ENCODE data around the gene ABI3. TPM values are rescaled to one million over a fixed set of nuclear protein-coding genes. Genes with fewer than 3 reads are reported as not detected.
A peak's percentile ranks its signal among the peaks of the same experiment; 100 is the strongest.

ABI3 gene
- total RNA-seq, 1 experiment from 2014 or later = not detected

DNA sequence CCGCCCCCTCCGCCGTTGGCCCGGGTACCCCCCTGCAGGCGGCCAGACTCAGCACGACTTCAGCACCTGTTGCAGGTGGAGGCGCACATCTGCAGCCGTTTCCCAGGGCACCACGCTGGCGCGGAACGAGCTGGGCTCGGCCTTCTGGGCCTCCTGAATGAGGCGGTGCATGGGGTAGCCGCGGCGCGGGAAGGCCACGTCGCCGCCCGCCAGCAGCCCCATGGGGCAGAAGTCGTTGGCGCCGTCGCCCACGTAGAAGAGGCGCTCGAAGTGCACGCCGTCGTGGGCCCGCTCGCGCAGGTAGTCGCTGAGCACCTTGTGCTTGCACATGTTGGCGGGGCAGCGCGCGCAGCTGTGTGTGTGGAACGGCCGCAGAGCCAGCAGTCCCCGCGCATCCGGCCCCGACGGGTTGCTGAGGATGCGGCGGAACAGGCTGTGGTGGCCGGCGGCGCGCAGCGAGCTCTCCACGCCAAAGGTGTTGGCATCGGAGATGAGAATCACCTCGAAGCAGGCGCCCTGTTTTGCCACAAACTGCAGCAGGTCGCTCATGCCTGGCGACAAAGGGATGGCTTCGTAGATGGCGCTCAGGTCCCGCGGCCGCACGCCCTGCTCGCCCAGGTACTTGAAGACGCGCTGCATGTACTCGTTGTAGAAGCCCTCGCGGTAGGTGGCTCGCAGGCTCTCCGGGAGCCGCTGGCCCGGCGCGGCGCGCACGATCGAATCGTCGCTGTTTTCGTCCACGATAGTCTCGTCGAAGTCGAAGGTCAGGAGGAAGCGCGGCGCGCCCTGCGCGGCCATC, 13.9 kb downstream of the ABI3 start:
- no peak for DNase-seq (ENCODE audit: extremely low read depth, low read depth)

DNA sequence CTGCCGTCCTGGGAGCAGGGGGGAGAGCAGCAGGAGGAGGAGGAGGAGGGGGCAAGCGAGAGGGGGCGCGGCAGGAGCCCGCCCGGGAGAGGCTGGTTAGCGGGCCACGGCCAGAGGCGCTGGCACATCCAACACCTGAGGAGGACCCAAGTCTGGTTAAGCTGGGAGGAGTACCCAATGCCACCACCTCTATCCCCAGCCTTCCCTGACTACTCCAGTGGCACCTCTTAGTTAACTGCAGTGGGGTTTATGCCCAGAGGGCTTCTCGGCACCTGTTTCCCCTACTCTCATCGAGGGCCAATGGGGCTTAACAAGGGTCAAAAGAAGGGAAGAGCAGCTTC, 14.5 kb downstream of the ABI3 start:
- no peak for DNase-seq (ENCODE audit: extremely low read depth, low read depth)

DNA sequence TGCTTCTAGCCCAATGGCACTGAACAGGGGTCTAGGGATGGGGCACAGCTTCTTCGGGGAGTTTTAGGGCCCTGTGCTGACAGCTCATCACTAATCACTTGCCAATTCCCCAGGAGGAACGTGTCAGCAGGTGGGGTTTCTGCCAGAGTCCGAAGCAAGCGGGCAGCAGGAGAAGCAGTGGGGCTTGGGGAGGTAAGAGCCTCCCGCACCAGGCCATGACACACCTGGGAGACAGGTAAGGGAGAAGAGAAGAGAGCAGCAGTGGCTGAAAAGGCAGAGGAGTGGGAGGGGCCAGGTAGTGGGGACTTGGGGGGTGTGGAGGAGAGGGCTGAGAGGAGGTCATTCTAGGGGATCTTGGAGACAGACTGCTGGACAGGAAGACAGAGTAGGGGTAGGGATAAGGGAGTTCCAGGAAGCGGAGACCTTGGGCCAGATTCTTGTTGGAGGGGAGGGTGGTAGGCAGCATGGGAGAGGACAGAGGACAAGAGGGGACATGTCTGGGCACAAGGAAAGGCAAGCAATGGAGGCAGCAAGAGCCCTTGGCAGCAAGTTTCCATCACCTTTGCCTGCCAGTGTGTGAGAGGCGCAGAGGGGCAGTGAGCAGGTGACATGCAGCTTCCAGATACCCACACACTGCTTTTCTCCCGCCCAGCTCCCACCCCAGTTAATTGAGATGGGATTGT, 15.2 kb downstream of the ABI3 start:
- no peak for DNase-seq (ENCODE audit: extremely low read depth, low read depth)

DNA sequence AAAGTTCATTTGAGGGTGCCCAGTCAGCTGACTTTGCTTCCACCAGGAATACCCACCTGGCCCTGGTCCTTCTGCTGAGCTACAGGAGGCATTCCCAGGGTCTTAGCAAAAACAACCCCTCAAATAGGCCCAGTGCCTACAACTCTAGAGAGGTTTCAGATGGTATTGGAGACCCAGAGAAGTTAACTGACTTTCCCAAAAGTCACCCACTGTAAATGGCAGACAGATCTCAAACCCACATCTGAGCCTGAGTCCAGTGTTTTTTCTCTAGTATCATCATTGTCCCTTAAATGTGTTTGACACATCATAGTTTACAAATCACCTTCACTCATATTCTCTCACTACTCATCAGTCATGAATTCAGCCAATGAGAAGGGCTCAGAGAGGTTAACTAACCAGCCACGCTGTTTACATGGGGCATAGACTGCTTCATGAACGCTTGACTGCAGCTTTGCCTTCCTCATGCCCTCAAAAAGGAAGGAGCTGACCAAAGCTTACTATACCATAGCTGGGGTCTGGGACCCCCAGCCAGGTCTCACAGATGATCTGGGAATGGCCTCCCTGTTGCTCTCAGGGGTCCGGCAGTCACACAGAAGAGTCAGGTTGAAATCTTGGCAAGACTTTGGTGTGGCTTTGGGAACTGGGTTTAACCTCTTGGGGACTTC, 16.4 kb downstream of the ABI3 start:
- DNase-seq (ENCODE audit: extremely low read depth, low read depth) = no peak

DNA sequence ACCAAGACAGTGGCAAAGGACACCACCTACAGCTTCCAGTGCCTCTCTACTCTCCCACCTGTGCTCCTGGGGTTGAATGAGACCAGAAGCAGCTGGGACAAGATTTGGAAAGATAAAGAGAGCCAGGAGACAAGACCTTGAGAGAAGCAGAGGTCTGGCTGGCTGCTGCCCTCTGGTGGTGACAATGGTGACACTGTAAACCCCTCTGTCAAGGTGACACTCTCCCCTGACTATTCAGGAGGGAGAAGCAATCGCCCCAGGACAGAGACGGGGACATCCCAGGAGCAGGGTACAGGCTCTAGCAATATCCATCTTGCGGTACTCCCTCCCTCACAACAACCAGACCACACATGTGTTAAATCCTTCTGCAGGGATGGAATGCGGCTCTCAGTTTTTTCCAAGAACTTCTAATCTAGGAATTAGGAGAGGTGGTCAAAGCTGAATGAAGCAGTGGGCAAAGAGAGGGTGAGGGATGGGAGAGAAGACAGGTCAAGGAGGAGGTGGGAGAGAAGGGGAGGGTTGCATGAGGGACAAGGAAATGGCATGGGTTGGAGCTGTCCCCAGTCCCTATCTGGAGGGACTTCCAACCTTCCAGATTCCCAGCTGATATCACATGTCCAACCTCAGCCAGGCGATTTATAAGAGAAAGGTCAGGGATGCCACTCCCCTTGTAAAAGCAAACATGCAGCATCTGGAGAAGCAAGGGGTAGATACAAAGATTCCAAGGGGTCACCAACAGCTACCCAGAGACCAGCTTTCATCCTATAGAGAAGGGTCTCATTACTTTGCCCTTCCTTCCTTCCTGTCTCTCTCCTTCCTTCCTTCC, 17.1 kb downstream of the ABI3 start:
- peak; percentile 54 for DNase-seq (ENCODE audit: extremely low read depth, low read depth)

DNA sequence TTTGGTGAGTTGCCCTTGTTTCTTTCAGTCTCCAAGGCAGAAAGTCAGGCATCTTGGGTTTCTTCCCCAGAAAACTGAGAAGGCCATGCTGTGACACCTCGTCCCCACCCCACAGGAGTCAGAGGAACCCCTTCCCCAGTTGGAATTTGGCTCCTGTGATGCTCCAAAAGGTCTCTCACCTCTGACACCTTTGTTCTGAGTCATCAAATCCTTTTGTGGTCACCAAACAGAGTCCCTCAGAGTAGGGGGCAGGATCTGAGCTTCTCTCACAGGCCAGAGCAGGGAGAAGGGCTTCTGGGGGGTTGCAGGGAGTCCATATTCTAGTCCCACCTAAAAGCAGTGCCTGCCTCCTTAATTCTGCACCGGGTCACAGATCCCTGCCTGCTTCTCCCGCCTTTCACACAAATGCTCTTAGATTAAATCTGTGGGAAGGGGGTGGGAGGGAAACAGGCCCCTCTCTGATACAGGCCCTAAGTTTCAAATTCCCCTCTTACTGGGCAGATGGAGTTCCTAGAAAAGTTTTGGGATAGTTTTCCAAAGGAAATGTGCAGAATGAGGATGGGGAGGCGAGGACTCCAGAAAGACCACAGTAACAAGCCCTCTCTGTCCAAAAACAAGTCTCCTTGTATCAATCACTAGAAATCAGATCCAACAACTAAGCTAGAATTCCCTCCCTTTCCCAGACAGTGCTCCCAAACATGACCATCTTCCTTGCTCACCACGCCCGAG, 18.7 kb downstream of the ABI3 start:
- DNase-seq (ENCODE audit: extremely low read depth, low read depth) = no peak

DNA sequence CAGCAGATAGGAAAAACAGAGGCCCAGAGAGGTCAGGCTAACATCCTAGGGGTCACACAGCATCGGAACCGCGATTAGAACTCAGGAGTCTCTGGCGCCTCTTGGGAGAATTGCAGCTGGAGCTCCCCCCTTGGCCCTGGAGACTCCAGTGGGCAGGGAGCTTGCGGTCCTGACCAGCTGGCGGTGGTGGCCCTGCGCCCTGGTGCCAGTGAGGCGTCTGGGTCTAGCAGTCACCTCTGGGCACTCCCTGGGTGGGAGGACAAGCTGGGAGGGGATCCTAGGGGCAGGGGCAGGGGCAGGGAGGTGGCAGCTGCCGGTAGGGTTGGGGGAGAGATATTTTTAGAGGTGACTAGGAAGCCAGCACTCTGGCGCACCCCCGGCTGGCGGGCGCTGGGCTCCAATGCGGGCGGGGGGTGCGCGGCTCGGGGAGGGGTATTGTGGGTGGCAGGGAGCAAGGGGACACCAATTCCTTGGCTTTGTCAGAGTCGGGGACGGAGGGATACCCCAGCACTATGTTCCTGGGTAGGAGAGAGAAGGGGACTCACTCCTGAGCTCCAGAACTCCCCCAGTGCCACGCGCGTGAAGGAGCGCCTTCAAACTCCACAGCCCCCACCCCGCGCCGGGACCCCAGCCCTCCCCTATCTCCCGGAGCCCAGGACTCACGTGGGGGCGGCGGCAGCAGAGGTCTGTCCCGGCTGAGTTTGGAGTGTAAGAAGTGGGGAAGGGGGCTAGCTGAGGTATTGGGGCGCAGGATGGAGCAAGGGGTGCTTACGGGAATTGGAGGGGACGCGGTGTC, 19.5 kb downstream of the ABI3 start:
- no peak for DNase-seq (ENCODE audit: extremely low read depth, low read depth)

DNA sequence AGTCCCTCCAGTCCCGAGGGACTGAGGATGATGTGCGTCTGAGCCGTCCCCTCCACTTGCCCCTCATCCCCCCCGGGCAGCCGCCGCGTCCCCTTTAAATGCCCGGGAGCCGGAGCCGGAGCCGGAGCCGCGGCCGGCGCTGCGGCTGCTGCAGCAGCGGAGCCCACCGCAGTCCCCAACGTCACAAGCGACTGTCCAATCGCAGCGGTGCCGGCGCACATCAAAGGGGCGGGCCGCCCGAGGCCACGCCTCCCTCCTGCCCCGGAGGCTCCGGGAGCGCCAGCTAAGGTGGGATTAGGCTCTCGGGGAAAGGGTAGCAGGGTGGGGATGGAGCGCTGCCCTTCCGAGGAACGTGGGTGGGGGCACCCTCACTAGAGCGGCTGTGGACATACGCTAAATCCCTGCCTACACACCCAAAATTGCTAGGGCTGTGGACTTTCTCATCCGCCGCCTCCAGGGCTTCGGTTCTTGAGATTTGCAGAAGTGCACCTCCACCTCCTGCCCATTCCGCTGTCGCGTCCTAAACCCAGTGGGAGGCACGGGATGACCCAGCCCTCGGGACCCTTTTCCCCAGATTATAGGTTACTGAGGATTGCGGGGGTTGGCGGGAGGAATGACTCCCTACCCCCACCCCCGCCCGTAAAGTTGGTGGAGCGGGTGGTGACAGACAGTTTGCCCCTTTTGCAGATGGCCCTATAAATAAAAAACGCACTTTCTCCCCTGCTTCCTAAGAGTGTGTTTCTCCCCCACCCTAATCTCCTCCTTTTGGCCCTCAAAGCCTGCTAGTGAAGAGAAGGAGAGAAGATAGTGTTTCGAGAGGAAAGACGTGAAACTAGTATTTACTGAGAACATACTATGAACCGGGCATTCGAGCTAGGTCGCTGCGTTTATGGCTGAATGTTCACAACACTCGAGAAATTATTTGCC, 20.4 kb downstream of the ABI3 start, which contains the start of gene PHOSPHO1:
TSS of gene PHOSPHO1 (minus strand) at position 152 of the 927 bp plus-strand sequence. CDS start 4,096 bp downstream, outside the sequence.
- peak; percentile 48 for DNase-seq (ENCODE audit: extremely low read depth, low read depth)

DNA sequence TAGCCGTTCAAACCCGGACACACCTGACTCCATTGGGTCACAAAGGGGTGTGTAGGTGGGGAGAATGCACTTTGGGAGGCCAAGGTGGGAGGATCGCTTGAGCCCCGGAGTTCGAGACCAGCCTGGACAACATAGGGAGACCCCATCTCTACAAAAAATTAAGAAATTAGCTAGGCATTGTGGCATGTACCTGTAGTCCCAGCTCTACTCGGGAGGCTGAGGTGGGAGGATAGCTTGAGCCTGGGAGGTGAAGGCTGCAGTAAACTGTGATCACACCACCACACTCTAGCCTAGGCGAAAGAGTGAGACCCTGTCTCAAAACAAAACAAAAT, 21.0 kb downstream of the ABI3 start:
- no peak for DNase-seq (ENCODE audit: extremely low read depth, low read depth)

DNA sequence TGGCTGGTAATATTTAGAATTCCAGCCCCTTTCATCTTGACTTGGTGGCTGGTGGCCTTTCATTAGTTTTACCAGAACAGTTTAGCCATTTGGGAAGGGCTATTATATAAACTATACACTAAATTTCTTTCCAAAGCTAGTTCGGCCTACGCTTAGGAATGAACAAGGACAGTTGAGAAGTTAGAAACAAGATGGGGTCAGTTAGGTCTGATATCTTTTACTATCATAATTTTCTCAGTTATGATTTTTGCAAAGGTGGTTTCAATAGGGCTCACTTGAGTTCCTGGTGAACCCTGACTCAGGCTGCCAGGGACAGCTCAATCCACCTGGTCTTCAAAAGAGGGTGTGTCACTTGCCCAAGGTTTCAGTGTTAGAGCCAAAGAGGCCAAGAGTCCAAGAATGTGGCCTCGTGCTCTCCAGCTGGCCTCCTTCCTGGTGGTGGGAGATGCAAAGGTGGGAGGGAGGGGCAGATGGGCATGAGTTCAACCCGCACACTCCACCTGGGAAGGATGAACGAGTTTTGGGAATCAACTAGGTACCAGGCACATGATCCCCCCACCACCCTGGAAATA, 24.1 kb downstream of the ABI3 start:
- DNase-seq (ENCODE audit: extremely low read depth, low read depth) = no peak

DNA sequence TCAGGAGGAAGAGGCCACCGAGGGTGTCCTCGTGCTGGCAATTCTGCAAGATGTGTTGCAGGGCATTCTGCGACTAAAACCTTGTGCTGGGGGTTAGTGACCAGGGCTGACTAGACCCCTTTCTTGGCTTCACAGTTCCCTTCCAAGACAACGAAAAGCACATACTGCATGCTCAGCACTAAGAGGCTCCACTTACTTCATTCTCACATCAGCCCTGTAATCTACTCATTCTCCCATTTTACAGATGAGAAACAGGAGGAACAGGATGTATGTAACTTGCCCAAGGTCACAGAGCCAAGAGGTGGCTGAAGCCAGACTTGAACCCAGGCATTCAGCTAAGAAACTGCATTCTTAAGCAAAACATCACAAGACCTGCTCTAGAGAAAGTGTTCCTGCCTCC, 25.4 kb downstream of the ABI3 start:
- DNase-seq (ENCODE audit: extremely low read depth, low read depth) = no peak

DNA sequence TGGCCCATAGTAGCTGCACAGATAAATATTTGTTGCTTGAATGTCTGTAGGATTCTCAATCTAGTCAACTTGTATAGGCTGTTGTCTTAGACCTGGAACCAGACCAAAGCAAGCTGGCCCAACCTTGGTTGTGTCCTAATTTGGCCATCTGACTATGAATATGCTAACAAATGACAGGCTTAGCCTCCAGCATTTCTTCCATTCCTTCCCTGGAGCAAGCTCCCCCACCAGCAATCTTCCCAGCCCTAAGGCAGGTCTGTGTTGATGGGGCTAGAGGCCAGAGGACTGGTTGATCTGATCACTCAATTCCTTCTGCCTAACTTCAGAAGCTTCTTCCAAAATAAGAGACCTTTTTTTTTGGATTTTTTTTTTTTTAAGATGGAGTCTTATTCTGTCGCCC, 29.5 kb downstream of the ABI3 start:
- DNase-seq (ENCODE audit: extremely low read depth, low read depth) = no peak

DNA sequence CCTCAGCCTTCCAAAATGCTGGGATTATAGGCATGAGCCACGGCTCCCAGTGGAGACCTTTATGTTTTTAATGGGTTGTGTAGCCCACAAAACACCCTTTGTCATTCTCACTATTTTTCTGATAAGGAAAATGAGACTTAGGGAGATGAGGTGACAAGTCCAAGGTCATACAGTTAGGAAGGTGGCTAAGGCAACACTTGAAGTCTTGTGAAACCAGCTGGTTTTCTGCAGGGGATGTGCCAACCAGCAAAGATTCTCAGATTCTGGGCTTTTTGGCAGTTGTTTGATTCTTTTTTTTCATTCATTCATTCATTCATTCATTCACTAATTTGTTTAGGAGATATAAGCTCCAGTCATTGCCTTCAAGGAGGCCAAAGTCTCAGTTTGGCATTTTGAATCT, 30.1 kb downstream of the ABI3 start:
- no peak for DNase-seq (ENCODE audit: extremely low read depth, low read depth)

DNA sequence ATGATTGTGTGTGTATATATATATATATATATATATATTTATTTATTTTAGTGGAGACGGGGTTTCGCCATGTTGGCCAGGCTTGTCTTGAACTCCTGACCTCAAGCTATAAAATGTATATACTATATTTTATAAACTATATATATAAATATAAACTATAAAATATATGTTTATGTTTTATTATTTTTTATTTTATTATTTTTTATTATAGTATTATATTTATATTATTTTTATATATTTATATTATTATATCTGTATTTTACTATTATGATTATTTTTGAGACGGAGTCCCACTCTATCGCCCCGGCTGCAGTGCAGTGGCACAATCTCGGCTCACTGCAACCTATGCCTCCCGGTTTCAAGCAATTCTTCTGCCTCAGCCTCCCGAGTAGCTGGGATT, 30.5 kb downstream of the ABI3 start:
- DNase-seq (ENCODE audit: extremely low read depth, low read depth) = no peak

DNA sequence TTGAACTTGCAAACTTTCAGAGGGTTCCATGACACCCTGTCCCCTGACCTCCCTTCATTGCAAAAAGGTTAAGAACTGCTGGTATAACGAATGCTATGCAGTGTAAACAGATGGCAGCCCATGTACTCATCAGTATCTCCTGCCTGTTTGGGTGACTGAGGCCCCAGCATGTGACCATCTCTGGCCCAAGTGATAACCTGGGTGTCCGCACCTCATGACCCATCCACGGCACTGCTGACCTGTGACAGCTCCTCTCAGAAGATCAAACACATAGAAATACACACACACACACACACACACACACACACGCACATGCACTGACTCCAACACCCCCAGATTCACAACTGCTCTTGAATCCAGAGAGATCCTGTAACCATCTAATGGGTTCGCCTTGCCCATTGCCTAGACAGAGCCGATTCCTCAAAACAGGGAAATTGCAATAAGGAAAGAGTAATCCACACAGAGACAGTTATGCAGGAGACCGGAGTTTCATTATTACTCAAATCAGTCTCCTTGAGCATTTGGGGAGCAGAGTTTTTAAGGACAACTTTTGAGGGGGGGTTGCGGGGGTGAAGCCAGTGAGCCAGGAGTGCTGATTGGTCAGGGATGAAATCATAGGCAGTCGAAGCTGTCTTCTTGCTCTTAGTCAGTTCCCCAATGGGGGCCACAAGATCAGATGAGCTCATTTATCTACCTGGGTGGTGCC, 31.3 kb downstream of the ABI3 start:
- DNase-seq (ENCODE audit: extremely low read depth, low read depth) = no peak

DNA sequence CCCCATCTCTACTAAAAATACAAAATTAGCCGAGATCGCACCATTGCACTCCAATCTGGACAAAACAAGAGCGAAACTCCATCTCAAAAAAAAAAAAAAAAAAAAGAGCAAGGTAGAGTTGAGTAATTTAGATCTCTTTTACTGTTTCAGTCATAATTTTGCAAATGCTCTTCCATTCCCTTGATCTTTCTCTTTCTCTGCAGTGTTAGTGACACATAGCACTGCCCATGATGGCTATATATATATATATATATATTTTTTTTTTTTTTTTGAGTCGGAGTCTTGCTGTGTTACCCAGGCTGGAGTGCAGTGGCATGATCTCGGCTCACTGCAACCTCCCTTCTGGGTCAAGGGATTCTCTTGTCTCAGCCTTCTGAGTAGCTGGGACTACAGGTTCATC, 32.3 kb downstream of the ABI3 start:
- DNase-seq (ENCODE audit: extremely low read depth, low read depth) = no peak

DNA sequence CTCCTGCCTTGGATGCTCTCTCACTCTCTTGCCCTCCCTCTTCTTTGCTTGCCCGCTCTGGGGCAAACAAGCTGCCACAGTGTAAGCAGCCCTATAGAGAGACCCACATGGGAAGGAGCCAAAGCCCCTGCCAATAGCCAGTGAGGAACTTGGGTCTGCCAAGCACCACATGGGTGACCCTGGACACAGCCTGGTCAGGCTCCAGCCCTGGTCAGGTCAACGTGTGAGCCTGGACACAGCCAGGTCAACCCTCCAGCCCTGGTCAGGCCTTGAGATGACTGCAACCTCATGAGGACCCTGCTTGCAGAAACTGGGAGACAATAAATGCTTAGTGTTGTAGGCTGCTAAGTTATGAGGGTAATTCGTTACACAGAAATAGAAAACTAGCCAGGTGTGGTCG, 34.3 kb downstream of the ABI3 start:
- no peak for DNase-seq (ENCODE audit: extremely low read depth, low read depth)

DNA sequence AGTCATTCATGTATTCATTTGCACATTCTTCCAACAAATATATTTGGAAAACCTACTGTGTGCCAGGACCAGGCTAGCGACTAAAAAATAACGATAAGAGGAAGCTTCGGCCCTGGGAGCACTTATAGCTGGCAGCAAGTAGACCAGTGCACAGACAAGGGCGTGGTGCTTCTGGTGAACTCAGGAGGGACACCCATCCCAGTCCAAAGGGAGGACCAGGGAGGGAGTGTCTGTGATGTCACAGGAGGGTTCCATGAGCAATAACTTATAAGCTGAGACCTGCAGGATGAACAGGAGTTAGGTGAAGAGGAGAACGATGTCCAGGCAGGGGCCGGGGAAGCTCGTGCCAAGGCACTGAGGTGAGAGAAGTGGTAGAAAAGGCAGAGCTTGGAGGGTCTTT, 37.4 kb downstream of the ABI3 start:
- DNase-seq (ENCODE audit: extremely low read depth, low read depth) = no peak
